ENCODE data around the gene TNFRSF19. TPM values are rescaled to one million over a fixed set of nuclear protein-coding genes. Genes with fewer than 3 reads are reported as not detected.

TNFRSF19 gene
- total and polyA plus RNA-seq, 10 of the 15 experiments (the other 5 are each of a cell fraction or from before 2014, with no cell fraction given) = 16.4 to 46.2 (median 35.4) TPM

DNA sequence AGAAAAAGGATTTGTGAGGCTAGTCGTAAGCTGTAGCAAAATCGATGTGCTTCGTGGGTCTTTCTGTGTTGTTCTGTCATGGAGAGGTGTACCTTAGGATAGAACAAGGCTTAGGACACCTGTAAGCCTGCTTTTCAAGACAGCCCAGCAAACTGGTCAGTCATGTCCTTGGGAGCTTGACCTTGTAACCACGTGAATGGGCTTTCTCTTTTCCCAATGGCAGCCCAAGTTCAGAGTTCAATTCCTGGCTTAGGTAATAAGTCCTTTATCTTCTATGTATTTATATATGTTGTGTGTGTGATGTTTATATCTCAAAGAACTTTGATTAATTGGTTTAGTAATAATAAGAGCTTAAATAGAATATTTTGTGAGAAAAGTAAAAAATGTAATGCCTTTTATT, 112.9 kb downstream of the TNFRSF19 start:
- ATAC-seq = no peak
- RAD21 ChIA-PET (ENCODE audit: unreplicated experiment) = no interaction called here

DNA sequence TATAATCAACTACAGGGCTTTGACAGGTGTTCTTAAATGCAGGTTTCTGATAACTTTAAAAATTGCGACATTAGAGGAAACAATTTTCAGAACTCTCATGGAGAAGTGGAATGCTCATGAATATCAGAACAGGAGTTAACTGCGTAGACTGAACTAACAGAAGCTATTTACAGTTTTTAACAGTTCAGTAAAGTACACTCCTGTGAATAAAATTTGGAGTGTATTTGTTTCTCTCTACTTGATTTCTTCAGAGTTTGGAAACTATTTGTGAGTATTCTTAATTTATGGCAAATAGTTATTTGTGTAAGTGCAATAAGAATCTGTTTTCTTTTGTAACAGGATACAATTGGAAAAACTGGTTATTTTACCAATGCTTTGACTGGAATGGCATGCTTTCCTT, 114.4 kb downstream of the TNFRSF19 start:
- SMC1A ChIA-PET (ENCODE audit: uncharacterized antibody, unreplicated experiment) = interaction anchor here (1.0 to 1.7 kb wide), 2 partner anchors 11 to 14 kb away, joined by 4 read pairs; no protein-coding TSS in a partner anchor
- Histone ChIP-seq H3K9me3 (replicated peaks; ENCODE audit: control insufficient read depth, insufficient read depth, low read length) (no peaks in the 10 kb centered on the region; the same call in 2 of the 3 replicates), H3K27me3 (replicated peaks in 1 of 2; ENCODE audit: control insufficient read depth in 2 of 2, insufficient read depth in 2 of 2, low read length in 1 of 2) (no peaks in the 10 kb centered on the region), H3K4me3 (no peak overlapping the region), H3K36me3 (ENCODE audit: control insufficient read depth in 2 of 2, insufficient read depth in 2 of 2, low read length in 1 of 2) (no peaks in the 10 kb centered on the region), H3K9ac (ENCODE audit: control insufficient read depth, insufficient read depth, low read length) (no peak overlapping the region), H2AFZ (ENCODE audit: control insufficient read depth, low read depth, low read length) (no peak overlapping the region), H3K4me2 (ENCODE audit: control insufficient read depth, insufficient read depth) (no peak overlapping the region), H3K27ac (ENCODE audit: control insufficient read depth, insufficient read depth) (no peak overlapping the region), H4K20me1 (ENCODE audit: control insufficient read depth, insufficient read depth) (no peaks in the 10 kb centered on the region), H3K79me2 (ENCODE audit: control insufficient read depth, insufficient read depth, low read length) (no peaks in the 10 kb centered on the region), H3K4me1 (ENCODE audit: control insufficient read depth, insufficient read depth, low read length) (no peaks in the 10 kb centered on the region)
- ATAC-seq (no peak), FAIRE-seq (no peak), DNase-seq (ENCODE audit: low read depth, low spot score) (no peak)
- CTCF ChIA-PET = no interaction called here
- intact Hi-C loops (cut with micrococcal nuclease; ENCODE audit: unreplicated experiment) (no loop called here), in situ Hi-C loops (cut with MboI) (no loop called here)
- 54% methylated on average over 2 of the region's 2 CpGs for WGBS (ENCODE audit: insufficient coverage, insufficient replicate concordance, low lambda C conversion rate, missing lambda C conversion rate)
- RAD21 ChIA-PET (ENCODE audit: unreplicated experiment) = no interaction called here
- POLR2A ChIA-PET = no interaction called here
- BruUV-seq (replicated peaks) = no TSS peak
- no peak for TF ChIP-seq HCFC1 (IDR thresholded peaks at IDR 0.05; ENCODE audit: low read length)
- TF ChIP-seq, protein P1, sequence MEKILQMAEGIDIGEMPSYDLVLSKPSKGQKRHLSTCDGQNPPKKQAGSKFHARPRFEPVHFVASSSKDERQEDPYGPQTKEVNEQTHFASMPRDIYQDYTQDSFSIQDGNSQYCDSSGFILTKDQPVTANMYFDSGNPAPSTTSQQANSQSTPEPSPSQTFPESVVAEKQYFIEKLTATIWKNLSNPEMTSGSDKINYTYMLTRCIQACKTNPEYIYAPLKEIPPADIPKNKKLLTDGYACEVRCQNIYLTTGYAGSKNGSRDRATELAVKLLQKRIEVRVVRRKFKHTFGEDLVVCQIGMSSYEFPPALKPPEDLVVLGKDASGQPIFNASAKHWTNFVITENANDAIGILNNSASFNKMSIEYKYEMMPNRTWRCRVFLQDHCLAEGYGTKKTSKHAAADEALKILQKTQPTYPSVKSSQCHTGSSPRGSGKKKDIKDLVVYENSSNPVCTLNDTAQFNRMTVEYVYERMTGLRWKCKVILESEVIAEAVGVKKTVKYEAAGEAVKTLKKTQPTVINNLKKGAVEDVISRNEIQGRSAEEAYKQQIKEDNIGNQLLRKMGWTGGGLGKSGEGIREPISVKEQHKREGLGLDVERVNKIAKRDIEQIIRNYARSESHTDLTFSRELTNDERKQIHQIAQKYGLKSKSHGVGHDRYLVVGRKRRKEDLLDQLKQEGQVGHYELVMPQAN (conservative IDR thresholded peaks at IDR 0.05) = no peak
- TF ChIP-seq RELA (IDR thresholded peaks at IDR 0.05; ENCODE audit: borderline replicate concordance, partially characterized antibody) = no peak
- no peak for TF ChIP-seq CEBPB (IDR thresholded peaks at IDR 0.05; ENCODE audit: borderline replicate concordance in 1 of 2, low read depth in 2 of 2, low read length in 2 of 2)
- no peak for TF ChIP-seq SMC3 (IDR thresholded peaks at IDR 0.05; ENCODE audit: borderline replicate concordance, low read length)
- TF ChIP-seq SMARCA5 (IDR thresholded peaks at IDR 0.05) = no peak
- TF ChIP-seq, protein P2, sequence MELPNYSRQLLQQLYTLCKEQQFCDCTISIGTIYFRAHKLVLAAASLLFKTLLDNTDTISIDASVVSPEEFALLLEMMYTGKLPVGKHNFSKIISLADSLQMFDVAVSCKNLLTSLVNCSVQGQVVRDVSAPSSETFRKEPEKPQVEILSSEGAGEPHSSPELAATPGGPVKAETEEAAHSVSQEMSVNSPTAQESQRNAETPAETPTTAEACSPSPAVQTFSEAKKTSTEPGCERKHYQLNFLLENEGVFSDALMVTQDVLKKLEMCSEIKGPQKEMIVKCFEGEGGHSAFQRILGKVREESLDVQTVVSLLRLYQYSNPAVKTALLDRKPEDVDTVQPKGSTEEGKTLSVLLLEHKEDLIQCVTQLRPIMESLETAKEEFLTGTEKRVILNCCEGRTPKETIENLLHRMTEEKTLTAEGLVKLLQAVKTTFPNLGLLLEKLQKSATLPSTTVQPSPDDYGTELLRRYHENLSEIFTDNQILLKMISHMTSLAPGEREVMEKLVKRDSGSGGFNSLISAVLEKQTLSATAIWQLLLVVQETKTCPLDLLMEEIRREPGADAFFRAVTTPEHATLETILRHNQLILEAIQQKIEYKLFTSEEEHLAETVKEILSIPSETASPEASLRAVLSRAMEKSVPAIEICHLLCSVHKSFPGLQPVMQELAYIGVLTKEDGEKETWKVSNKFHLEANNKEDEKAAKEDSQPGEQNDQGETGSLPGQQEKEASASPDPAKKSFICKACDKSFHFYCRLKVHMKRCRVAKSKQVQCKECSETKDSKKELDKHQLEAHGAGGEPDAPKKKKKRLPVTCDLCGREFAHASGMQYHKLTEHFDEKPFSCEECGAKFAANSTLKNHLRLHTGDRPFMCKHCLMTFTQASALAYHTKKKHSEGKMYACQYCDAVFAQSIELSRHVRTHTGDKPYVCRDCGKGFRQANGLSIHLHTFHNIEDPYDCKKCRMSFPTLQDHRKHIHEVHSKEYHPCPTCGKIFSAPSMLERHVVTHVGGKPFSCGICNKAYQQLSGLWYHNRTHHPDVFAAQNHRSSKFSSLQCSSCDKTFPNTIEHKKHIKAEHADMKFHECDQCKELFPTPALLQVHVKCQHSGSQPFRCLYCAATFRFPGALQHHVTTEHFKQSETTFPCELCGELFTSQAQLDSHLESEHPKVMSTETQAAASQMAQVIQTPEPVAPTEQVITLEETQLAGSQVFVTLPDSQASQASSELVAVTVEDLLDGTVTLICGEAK (IDR thresholded peaks at IDR 0.05; ENCODE audit: borderline replicate concordance) = no peak
- TF ChIP-seq, protein P3, sequence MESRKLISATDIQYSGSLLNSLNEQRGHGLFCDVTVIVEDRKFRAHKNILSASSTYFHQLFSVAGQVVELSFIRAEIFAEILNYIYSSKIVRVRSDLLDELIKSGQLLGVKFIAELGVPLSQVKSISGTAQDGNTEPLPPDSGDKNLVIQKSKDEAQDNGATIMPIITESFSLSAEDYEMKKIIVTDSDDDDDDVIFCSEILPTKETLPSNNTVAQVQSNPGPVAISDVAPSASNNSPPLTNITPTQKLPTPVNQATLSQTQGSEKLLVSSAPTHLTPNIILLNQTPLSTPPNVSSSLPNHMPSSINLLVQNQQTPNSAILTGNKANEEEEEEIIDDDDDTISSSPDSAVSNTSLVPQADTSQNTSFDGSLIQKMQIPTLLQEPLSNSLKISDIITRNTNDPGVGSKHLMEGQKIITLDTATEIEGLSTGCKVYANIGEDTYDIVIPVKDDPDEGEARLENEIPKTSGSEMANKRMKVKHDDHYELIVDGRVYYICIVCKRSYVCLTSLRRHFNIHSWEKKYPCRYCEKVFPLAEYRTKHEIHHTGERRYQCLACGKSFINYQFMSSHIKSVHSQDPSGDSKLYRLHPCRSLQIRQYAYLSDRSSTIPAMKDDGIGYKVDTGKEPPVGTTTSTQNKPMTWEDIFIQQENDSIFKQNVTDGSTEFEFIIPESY (IDR thresholded peaks at IDR 0.05) = no peak

More for the DNA sequence above, 112.9 kb downstream of the TNFRSF19 start:
- BruUV-seq (replicated peaks) = no TSS peak
- Histone ChIP-seq H3K9ac (ENCODE audit: control insufficient read depth, insufficient read depth, low read length) (no peak overlapping the region), H3K36me3 (ENCODE audit: control insufficient read depth in 2 of 2, insufficient read depth in 2 of 2, low read length in 1 of 2) (no peaks in the 10 kb centered on the region), H4K20me1 (ENCODE audit: control insufficient read depth, insufficient read depth) (no peaks in the 10 kb centered on the region), H3K4me1 (ENCODE audit: control insufficient read depth, insufficient read depth, low read length) (peaks cover under 1% of the 10 kb centered on the region; the same call in 1 of the 2 replicates), H3K79me2 (ENCODE audit: control insufficient read depth, insufficient read depth, low read length) (no peaks in the 10 kb centered on the region), H3K4me3 (no peak overlapping the region), H3K9me3 (replicated peaks; ENCODE audit: control insufficient read depth, insufficient read depth, low read length) (no peaks in the 10 kb centered on the region; the same call in 2 of the 3 replicates), H3K27me3 (replicated peaks in 1 of 2; ENCODE audit: control insufficient read depth in 2 of 2, insufficient read depth in 2 of 2, low read length in 1 of 2) (no peaks in the 10 kb centered on the region), H3K27ac (ENCODE audit: control insufficient read depth, insufficient read depth) (no peak overlapping the region), H3K4me2 (ENCODE audit: control insufficient read depth, insufficient read depth) (no peak overlapping the region), H2AFZ (ENCODE audit: control insufficient read depth, low read depth, low read length) (no peak overlapping the region)
- no peak for TF ChIP-seq POU2F2 (IDR thresholded peaks at IDR 0.05; ENCODE audit: borderline replicate concordance, low read depth, low read length)
- TF ChIP-seq JUND (IDR thresholded peaks at IDR 0.05; ENCODE audit: low read depth, low read length) = no peak
- no peak for TF ChIP-seq POLR2AphosphoS5 (IDR thresholded peaks at IDR 0.05; ENCODE audit: low read length)
- 33% methylated on average over 4 of the region's 4 CpGs for WGBS (ENCODE audit: insufficient coverage, insufficient replicate concordance, low lambda C conversion rate, missing lambda C conversion rate)
- FAIRE-seq = no peak
- CTCF ChIA-PET = no interaction called here
- POLR2A ChIA-PET = interaction anchor here (0.5 kb wide), 1 partner anchor 199 kb away, joined by 4 read pairs; no protein-coding TSS in a partner anchor
- in situ Hi-C loops (cut with MboI) = no loop called here
- DNase-seq (ENCODE audit: low read depth, low spot score) = no peak
- SMC1A ChIA-PET (ENCODE audit: uncharacterized antibody, unreplicated experiment) = no interaction called here
- intact Hi-C loops (cut with micrococcal nuclease; ENCODE audit: unreplicated experiment) = no loop called here

Measured in GM12878 (cell line).